HepG2 (cell line): ENCODE results near the gene FOXA1. TPM values are rescaled to one million over a fixed set of nuclear protein-coding genes. Genes with fewer than 3 reads are reported as not detected.

Experiments
- DBP ChIP-seq: sonication (generic); formaldehyde crosslinking; IDR thresholded peaks from 2 replicates; pipeline ENCODE4 v1.4.0; 2020; ENCODE audit warnings: missing genetic modification reagents; ENCODE audit errors: not compliant biosample characterization
- ETS1 ChIP-seq: sonication (generic); formaldehyde crosslinking; IDR thresholded peaks from 2 replicates; pipeline ENCODE4 v1.4.0; 2020; ENCODE audit warnings: missing genetic modification reagents
- GATAD1 ChIP-seq: IDR thresholded peaks from 2 replicates; pipeline ENCODE4 v1.6.1; 2016; ENCODE audit warnings: missing genetic modification reagents, missing compliant biosample characterization
- HIVEP1 ChIP-seq: sonication (generic); formaldehyde crosslinking; IDR thresholded peaks from 2 replicates; pipeline ENCODE4 v1.4.0; 2020; ENCODE audit warnings: mild to moderate bottlenecking, missing genetic modification reagents
- HMG20A ChIP-seq: IDR thresholded peaks from 2 replicates; pipeline ENCODE4 v1.6.1; 2016; ENCODE audit warnings: borderline replicate concordance
- HNRNPK ChIP-seq: fragments of 200-400 bp; formaldehyde crosslinking; IDR thresholded peaks from 2 replicates; pipeline ENCODE4 v1.6.1; 2018; ENCODE audit warnings: low read length, low read depth, moderate library complexity, mild to moderate bottlenecking; ENCODE audit not compliant: poor library complexity, severe bottlenecking
- KDM2A ChIP-seq: sonication (generic); formaldehyde crosslinking; IDR thresholded peaks from 2 replicates; pipeline ENCODE4 v1.4.0; 2020; ENCODE audit warnings: low read depth, missing genetic modification reagents, borderline replicate concordance
- LBX2 ChIP-seq: sonication (generic); formaldehyde crosslinking; IDR thresholded peaks from 2 replicates; pipeline ENCODE4 v1.5.0; 2020; ENCODE audit warnings: missing genetic modification reagents, mild to moderate bottlenecking, borderline replicate concordance
- MIXL1 ChIP-seq: IDR thresholded peaks from 2 replicates; pipeline ENCODE4 v1.6.1; 2016
- RAD51 ChIP-seq: fragments of 450-650 bp; IDR thresholded peaks from 2 replicates; pipeline ENCODE4 v1.6.1; 2016; ENCODE audit warnings: borderline replicate concordance
- SIX4 ChIP-seq: sonication (generic); formaldehyde crosslinking; IDR thresholded peaks from 2 replicates; pipeline ENCODE4 v1.4.0; 2020; ENCODE audit warnings: missing genetic modification reagents
- SMAD9 ChIP-seq: sonication (generic); formaldehyde crosslinking; IDR thresholded peaks from 2 replicates; pipeline ENCODE4 v1.5.1; 2020; ENCODE audit warnings: mild to moderate bottlenecking, missing genetic modification reagents
- TARDBP ChIP-seq: sonication (generic); formaldehyde crosslinking; IDR thresholded peaks from 2 replicates; pipeline ENCODE4 v1.8.0; 2022; ENCODE audit warnings: mild to moderate bottlenecking, missing genetic modification reagents
- TBX2 ChIP-seq: sonication (generic); formaldehyde crosslinking; IDR thresholded peaks from 2 replicates; pipeline ENCODE4 v1.5.0; 2020; ENCODE audit warnings: missing genetic modification reagents, mild to moderate bottlenecking, borderline replicate concordance
- TSC22D2 ChIP-seq: sonication (generic); formaldehyde crosslinking; IDR thresholded peaks from 2 replicates; pipeline ENCODE4 v1.5.1; 2020; ENCODE audit warnings: missing genetic modification reagents, mild to moderate bottlenecking, borderline replicate concordance
- ZFP90 ChIP-seq: sonication (generic); formaldehyde crosslinking; IDR thresholded peaks from 2 replicates; pipeline ENCODE4 v1.8.0; 2022; ENCODE audit warnings: missing genetic modification reagents, mild to moderate bottlenecking, inconsistent platforms, borderline replicate concordance
- ZNF18 ChIP-seq: sonication (generic); formaldehyde crosslinking; IDR thresholded peaks from 2 replicates; pipeline ENCODE4 v1.8.0; 2022; ENCODE audit warnings: mild to moderate bottlenecking, missing genetic modification reagents; ENCODE audit not compliant: insufficient replicate concordance
- ZNF331 ChIP-seq: sonication (generic); formaldehyde crosslinking; IDR thresholded peaks from 2 replicates; pipeline ENCODE4 v1.4.0; 2020; ENCODE audit warnings: missing genetic modification reagents
- ZNF510 ChIP-seq: sonication (generic); formaldehyde crosslinking; IDR thresholded peaks from 2 replicates; pipeline ENCODE4 v1.4.0; 2020; ENCODE audit warnings: low read depth, mild to moderate bottlenecking, missing genetic modification reagents
- ZNF563 ChIP-seq: sonication (generic); formaldehyde crosslinking; IDR thresholded peaks from 2 replicates; pipeline ENCODE4 v1.8.0; 2022; ENCODE audit warnings: mild to moderate bottlenecking, moderate library complexity, missing genetic modification reagents
- ZNF570 ChIP-seq: sonication (generic); formaldehyde crosslinking; IDR thresholded peaks from 2 replicates; pipeline ENCODE4 v1.4.0; 2020; ENCODE audit warnings: mild to moderate bottlenecking, missing genetic modification reagents, borderline replicate concordance
- ZNF572 ChIP-seq: sonication (generic); formaldehyde crosslinking; IDR thresholded peaks from 2 replicates; pipeline ENCODE4 v1.5.1; 2020; ENCODE audit warnings: mild to moderate bottlenecking, missing genetic modification reagents
- ZNF614 ChIP-seq: IDR thresholded peaks from 2 replicates; pipeline ENCODE4 v1.6.1; 2018; ENCODE audit warnings: missing biosample characterization, missing genetic modification reagents, inconsistent platforms, borderline replicate concordance
- ZNF660 ChIP-seq: sonication (generic); formaldehyde crosslinking; IDR thresholded peaks from 2 replicates; pipeline ENCODE4 v1.5.1; 2020; ENCODE audit warnings: mild to moderate bottlenecking, low read depth, missing genetic modification reagents, borderline replicate concordance
- ZNF75D ChIP-seq: sonication (generic); formaldehyde crosslinking; IDR thresholded peaks from 2 replicates; pipeline ENCODE4 v1.8.1; 2023; ENCODE audit warnings: missing genetic modification reagents, mild to moderate bottlenecking, borderline replicate concordance
- ZSCAN29 ChIP-seq: sonication (generic); formaldehyde crosslinking; conservative IDR thresholded peaks from 2 replicates; pipeline ENCODE4 v1.4.0; 2020; ENCODE audit warnings: mild to moderate bottlenecking, missing genetic modification reagents
- polyA plus RNA-seq, 8 experiments: library from polyadenylated mRNA; depleted of rRNA in 3 of 8; stranded (reverse) in 7 of 8; unstranded in 1 of 8; fragments of >200 nt; fragmentation: Illumina TruSeq in 4 of 8; extraction: Trizol in 4 of 8; gene quantifications; 2 replicates each; pipeline versions ENCODE4 v1.2.1 to v1.2.3, GENCODE V29; 2011 to 2016; ENCODE audit warnings: low read depth in 4 of 8, missing spikeins in 1 of 8, mixed read lengths in 1 of 8; ENCODE audit not compliant: insufficient read depth in 1 of 8
- total RNA-seq, 5 experiments: library from RNA; depleted of rRNA; stranded (reverse); fragments of >200 nt; fragmentation: Illumina TruSeq; extraction: Trizol; gene quantifications; 2 replicates each; pipeline ENCODE4 v1.2.3, GENCODE V29; 2016; ENCODE audit warnings: low read depth in 1 of 5

The FOXA1 gene
- total and polyA plus RNA-seq, 2 of the 13 experiments (the other 11 are each of a cell fraction or from before 2014, with no cell fraction given): 43.4 to 58.6 TPM

- no peak for TF ChIP-seq DBP (CRISPR knock-in tag)
- TF ChIP-seq LBX2 (CRISPR knock-in tag): no peak
- 0 out of 2 replicates have a peak, but pooled peaks have one; percentile 59 for TF ChIP-seq ZFP90
- 0 out of 2 replicates have a peak, but pooled peaks have one; percentile 7 for TF ChIP-seq GATAD1
- TF ChIP-seq ZNF563 (CRISPR knock-in tag): no peak
- no peak; the same call in 1 of the 2 replicates for TF ChIP-seq MIXL1 (CRISPR knock-in tag)
- TF ChIP-seq TARDBP (CRISPR knock-in tag): peak; percentile 34; the same call in 1 of the 2 replicates
- 0 out of 2 replicates have a peak, but pooled peaks have one; percentile 58 for TF ChIP-seq TSC22D2 (CRISPR knock-in tag)
- 0 out of 2 replicates have a peak, but pooled peaks have one; percentile 12 for TF ChIP-seq ZNF331 (CRISPR knock-in tag)
- no peak for TF ChIP-seq ZNF570 (CRISPR knock-in tag)
- no peak for TF ChIP-seq HIVEP1 (CRISPR knock-in tag)
- TF ChIP-seq SMAD9: no peak
- peak; percentile 26; the same call in 1 of the 2 replicates for TF ChIP-seq ZNF614 (CRISPR knock-in tag)
- 0 out of 2 replicates have a peak, but pooled peaks have one; percentile 31 for TF ChIP-seq TBX2
- TF ChIP-seq KDM2A: no peak
- no peak for TF ChIP-seq HMG20A (CRISPR knock-in tag)
- no peak for TF ChIP-seq HNRNPK
- no peak for TF ChIP-seq ZNF75D (CRISPR knock-in tag)
- TF ChIP-seq ZNF572 (CRISPR knock-in tag): no peak
- TF ChIP-seq SIX4 (CRISPR knock-in tag): no peak
- no peak for TF ChIP-seq ZNF660 (CRISPR knock-in tag)
- TF ChIP-seq ZSCAN29: no peak
- TF ChIP-seq ETS1: peak; percentile 59; the same call in 1 of the 2 replicates
- TF ChIP-seq ZNF18 (CRISPR knock-in tag): no peak
- TF ChIP-seq RAD51: no peak
- TF ChIP-seq ZNF510 (CRISPR knock-in tag): no peak
Observed at GRCh38 chr14:37585971-37586796, 8.9 kb downstream of the FOXA1 start (continued).
